ENCODE measurements around the gene NCKAP1.

GRCh38 chr2:182901748-182902147 lies 136.5 kb downstream of the NCKAP1 start:
- TF ChIP-seq, protein P1, sequence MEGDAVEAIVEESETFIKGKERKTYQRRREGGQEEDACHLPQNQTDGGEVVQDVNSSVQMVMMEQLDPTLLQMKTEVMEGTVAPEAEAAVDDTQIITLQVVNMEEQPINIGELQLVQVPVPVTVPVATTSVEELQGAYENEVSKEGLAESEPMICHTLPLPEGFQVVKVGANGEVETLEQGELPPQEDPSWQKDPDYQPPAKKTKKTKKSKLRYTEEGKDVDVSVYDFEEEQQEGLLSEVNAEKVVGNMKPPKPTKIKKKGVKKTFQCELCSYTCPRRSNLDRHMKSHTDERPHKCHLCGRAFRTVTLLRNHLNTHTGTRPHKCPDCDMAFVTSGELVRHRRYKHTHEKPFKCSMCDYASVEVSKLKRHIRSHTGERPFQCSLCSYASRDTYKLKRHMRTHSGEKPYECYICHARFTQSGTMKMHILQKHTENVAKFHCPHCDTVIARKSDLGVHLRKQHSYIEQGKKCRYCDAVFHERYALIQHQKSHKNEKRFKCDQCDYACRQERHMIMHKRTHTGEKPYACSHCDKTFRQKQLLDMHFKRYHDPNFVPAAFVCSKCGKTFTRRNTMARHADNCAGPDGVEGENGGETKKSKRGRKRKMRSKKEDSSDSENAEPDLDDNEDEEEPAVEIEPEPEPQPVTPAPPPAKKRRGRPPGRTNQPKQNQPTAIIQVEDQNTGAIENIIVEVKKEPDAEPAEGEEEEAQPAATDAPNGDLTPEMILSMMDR (IDR thresholded peaks at IDR 0.05) = no peak
- TF ChIP-seq POLR2A (IDR thresholded peaks at IDR 0.05) = no peak

Measured in body of pancreas (tissue), 4 donors.